ENCODE results near the gene ORAI3.

The ORAI3 gene

DNA sequence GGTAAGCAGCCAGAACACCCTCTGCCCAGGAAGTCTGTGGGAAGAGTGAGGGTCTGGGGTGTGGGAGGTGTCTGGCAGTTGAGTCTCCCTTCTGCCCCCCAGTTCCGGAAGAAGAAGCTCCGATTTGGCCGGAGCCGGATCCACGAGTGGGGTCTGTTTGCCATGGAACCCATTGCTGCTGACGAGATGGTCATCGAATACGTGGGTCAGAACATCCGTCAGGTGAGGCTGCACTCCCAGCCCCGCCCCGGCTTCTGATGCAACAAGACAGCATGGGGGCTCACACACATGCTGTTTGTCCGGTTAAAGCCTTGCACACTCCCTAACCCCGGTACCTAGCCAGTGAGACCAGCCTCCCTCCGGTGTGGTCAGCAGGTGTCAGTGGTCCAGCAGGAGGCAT is 32.1 kb downstream of the ORAI3 start:
- no peaks in the 10 kb centered on the region for H3K9me3 ChIP-seq (ENCODE audit: insufficient read depth, low read length, severe bottlenecking)
- H3K4me1 ChIP-seq (ENCODE audit: insufficient read depth, low read length) = no peaks in the 10 kb centered on the region
- H3K4me3 ChIP-seq (ENCODE audit: low read depth in 1 of 2, low read length in 2 of 2) = no peak overlapping the region
- DNase-seq (no peak), ATAC-seq (ENCODE audit: insufficient read depth, low read depth) (no peak)
- H2AFZ ChIP-seq (ENCODE audit: low read depth, low read length) = no peak overlapping the region
- no peak overlapping the region for H3K9ac ChIP-seq (ENCODE audit: low read depth, low read length)
- no peak overlapping the region for H3K4me2 ChIP-seq (ENCODE audit: insufficient read depth, low read length)
- no peaks in the 10 kb centered on the region for H3K27me3 ChIP-seq (ENCODE audit: insufficient read depth, low read length, poor library complexity)
- peaks cover 13% of the 10 kb centered on the region for H4K20me1 ChIP-seq (ENCODE audit: insufficient read depth, low read length)
- no peak for TF ChIP-seq CTCF (IDR thresholded peaks at IDR 0.05; ENCODE audit: borderline replicate concordance, extremely low read depth, low read length, poor library complexity, severe bottlenecking)
- TF ChIP-seq EZH2 (IDR thresholded peaks at IDR 0.05; ENCODE audit: borderline replicate concordance, low read depth, low read length, severe bottlenecking) = no peak
- H3K36me3 ChIP-seq (ENCODE audit: insufficient read depth, low read length) = peaks cover 88% of the 10 kb centered on the region
- H3K27ac ChIP-seq (ENCODE audit: low read length) = no peak overlapping the region
- H3K79me2 ChIP-seq (ENCODE audit: insufficient read depth, low read length) = no peaks in the 10 kb centered on the region

DNA sequence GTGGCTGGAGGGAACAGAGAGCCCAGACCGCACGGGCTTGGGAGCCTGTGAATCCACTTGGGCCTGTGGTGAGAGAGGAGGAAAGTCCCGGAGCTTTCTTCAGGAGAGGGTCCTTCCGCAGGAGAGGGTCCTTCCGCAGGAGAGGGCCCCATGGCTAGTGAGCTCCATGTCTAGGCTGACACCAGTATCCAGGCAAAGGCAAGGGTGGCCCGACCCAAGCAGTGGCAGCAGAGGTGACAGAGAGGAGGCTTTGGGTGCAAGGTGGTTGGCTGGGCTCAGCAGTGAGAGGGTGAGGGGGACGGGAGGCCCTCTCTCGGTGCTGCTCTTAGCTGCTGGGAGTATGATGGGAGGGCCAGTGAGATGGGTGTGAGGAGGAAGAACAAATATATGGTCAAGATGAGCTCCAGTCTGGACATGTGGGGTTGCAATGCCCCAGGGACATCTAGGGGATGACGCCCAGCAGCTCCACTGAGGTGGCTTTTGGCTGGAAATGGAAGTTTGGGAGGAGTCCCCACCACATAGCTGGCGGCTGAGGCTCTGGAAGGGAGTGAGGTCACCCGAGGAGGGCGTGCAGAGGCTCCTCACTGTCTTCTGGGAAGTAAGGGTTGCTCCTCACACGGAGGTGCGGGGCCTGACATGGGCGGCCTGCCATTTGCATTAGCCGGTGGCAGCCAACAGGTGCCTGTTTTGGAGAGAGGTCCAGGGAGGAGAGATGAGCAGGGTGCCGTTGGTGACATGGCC is 33.9 kb downstream of the ORAI3 start:
- Histone ChIP-seq H3K36me3 (ENCODE audit: insufficient read depth, low read length) (peaks cover 76% of the 10 kb centered on the region), H2AFZ (ENCODE audit: low read depth, low read length) (no peak overlapping the region), H3K9ac (ENCODE audit: low read depth, low read length) (no peak overlapping the region), H3K4me2 (ENCODE audit: insufficient read depth, low read length) (no peak overlapping the region), H4K20me1 (ENCODE audit: insufficient read depth, low read length) (peaks cover 4% of the 10 kb centered on the region; the same call in 1 of the 2 replicates), H3K79me2 (ENCODE audit: insufficient read depth, low read length) (no peaks in the 10 kb centered on the region), H3K9me3 (ENCODE audit: insufficient read depth, low read length, severe bottlenecking) (no peaks in the 10 kb centered on the region), H3K27ac (ENCODE audit: low read length) (no peak overlapping the region), H3K27me3 (ENCODE audit: insufficient read depth, low read length, poor library complexity) (no peaks in the 10 kb centered on the region), H3K4me1 (ENCODE audit: insufficient read depth, low read length) (no peaks in the 10 kb centered on the region), H3K4me3 (ENCODE audit: low read depth in 1 of 2, low read length in 2 of 2) (no peak overlapping the region)
- no peak for DNase-seq
- no peak for TF ChIP-seq CTCF (IDR thresholded peaks at IDR 0.05; ENCODE audit: borderline replicate concordance, extremely low read depth, low read length, poor library complexity, severe bottlenecking)
- TF ChIP-seq EZH2 (IDR thresholded peaks at IDR 0.05; ENCODE audit: borderline replicate concordance, low read depth, low read length, severe bottlenecking) = no peak
- ATAC-seq (ENCODE audit: insufficient read depth, low read depth) = no peak

- no peak for DNase-seq
- TF ChIP-seq EZH2 (IDR thresholded peaks at IDR 0.05; ENCODE audit: borderline replicate concordance, low read depth, low read length, severe bottlenecking) = no peak
- Histone ChIP-seq H3K27ac (ENCODE audit: low read length) (no peak overlapping the region), H2AFZ (ENCODE audit: low read depth, low read length) (no peak overlapping the region), H3K79me2 (ENCODE audit: insufficient read depth, low read length) (no peaks in the 10 kb centered on the region), H3K27me3 (ENCODE audit: insufficient read depth, low read length, poor library complexity) (no peaks in the 10 kb centered on the region), H3K4me1 (ENCODE audit: insufficient read depth, low read length) (no peaks in the 10 kb centered on the region), H3K36me3 (ENCODE audit: insufficient read depth, low read length) (peaks cover 71% of the 10 kb centered on the region), H3K9ac (ENCODE audit: low read depth, low read length) (no peak overlapping the region), H3K4me3 (ENCODE audit: low read depth in 1 of 2, low read length in 2 of 2) (no peak overlapping the region), H3K9me3 (ENCODE audit: insufficient read depth, low read length, severe bottlenecking) (no peaks in the 10 kb centered on the region), H4K20me1 (ENCODE audit: insufficient read depth, low read length) (peaks cover 4% of the 10 kb centered on the region; the same call in 1 of the 2 replicates), H3K4me2 (ENCODE audit: insufficient read depth, low read length) (no peak overlapping the region)
- ATAC-seq (ENCODE audit: insufficient read depth, low read depth) = no peak
These were observed 34.5 kb downstream of the ORAI3 start for GRCh38 chr16:30983289-30983889.

DNA sequence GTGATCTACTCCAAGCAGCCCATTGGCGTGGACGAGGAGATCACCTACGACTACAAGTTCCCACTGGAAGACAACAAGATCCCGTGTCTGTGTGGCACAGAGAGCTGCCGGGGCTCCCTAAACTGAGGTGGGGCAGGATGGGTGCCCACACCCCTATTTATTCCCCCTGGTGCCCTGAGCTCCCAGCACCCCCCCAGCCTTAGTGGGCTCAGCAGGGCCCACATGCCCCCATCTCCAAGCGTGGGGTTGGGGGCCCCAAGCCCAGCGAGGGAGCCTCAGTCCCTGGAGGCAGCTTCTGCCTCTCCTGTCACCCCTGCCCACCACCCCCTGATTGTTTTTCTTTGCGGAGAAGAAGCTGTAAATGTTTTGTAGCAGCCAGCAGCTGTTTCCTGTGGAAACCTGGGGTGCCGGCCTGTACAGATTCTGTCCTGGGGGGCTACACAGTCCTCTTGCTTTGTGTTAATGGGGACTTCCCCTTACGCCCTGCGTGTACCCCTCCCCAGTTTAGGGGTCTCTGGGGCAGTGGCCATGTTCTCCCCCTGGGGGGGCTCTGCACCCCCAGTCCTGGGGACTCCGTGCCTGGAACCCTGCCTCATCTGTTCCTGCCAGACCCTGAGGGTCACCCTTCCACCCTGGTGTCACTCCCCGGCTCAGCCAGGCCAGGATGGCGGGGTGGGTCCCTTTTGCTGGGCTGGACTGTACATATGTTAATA is 35.2 kb downstream of the ORAI3 start:
- Histone ChIP-seq H3K27me3 (ENCODE audit: insufficient read depth, low read length, poor library complexity) (no peaks in the 10 kb centered on the region), H3K27ac (ENCODE audit: low read length) (no peak overlapping the region), H3K4me2 (ENCODE audit: insufficient read depth, low read length) (no peak overlapping the region), H3K36me3 (ENCODE audit: insufficient read depth, low read length) (peaks cover 65% of the 10 kb centered on the region), H2AFZ (ENCODE audit: low read depth, low read length) (no peak overlapping the region), H3K9me3 (ENCODE audit: insufficient read depth, low read length, severe bottlenecking) (no peaks in the 10 kb centered on the region), H3K4me1 (ENCODE audit: insufficient read depth, low read length) (no peaks in the 10 kb centered on the region), H3K9ac (ENCODE audit: low read depth, low read length) (no peak overlapping the region), H3K4me3 (ENCODE audit: low read depth in 1 of 2, low read length in 2 of 2) (no peak overlapping the region), H4K20me1 (ENCODE audit: insufficient read depth, low read length) (peaks cover 4% of the 10 kb centered on the region; the same call in 1 of the 2 replicates), H3K79me2 (ENCODE audit: insufficient read depth, low read length) (no peaks in the 10 kb centered on the region)
- DNase-seq = no peak
- TF ChIP-seq EZH2 (IDR thresholded peaks at IDR 0.05; ENCODE audit: borderline replicate concordance, low read depth, low read length, severe bottlenecking) (no peak), CTCF (IDR thresholded peaks at IDR 0.05; ENCODE audit: borderline replicate concordance, extremely low read depth, low read length, poor library complexity, severe bottlenecking) (no peak)
- ATAC-seq (ENCODE audit: insufficient read depth, low read depth) = 0 out of 3 replicates have a peak, but pooled peaks have one; percentile 6
